Cardiac muscle cell (in vitro differentiated cells and primary cell): Measurements from ENCODE around the gene PLIN5. TPM values are rescaled to one million over a fixed set of nuclear protein-coding genes. Genes with fewer than 3 reads are reported as not detected.
A peak's percentile ranks its signal among the peaks of the same experiment; 100 is the strongest.

ENCODE experiments used
- DNase-seq, 2 donors: peaks; one replicate each; pipeline versions ENCODE4 v3.0.0 to v3.0.0-alpha.2; 2010 to 2017; ENCODE audit warnings: low read depth in 1 of 2, low spot score in 1 of 2
- H3K27ac ChIP-seq: fragments of 200-600 bp; sonication (generic); 2 replicates; pipeline ENCODE4 v1.5.1; 2016
- H3K27me3 ChIP-seq: fragments of 200-600 bp; sonication (generic); 2 replicates; pipeline ENCODE4 v1.6.0; 2016; ENCODE audit warnings: control low read depth
- H3K36me3 ChIP-seq: fragments of 200-600 bp; sonication (generic); 2 replicates; pipeline ENCODE4 v1.5.1; 2016; ENCODE audit warnings: control low read depth
- H3K4me1 ChIP-seq: fragments of 200-600 bp; sonication (generic); 2 replicates; pipeline ENCODE4 v1.8.1; 2017; ENCODE audit warnings: low read depth, mild to moderate bottlenecking, mixed run types
- H3K4me3 ChIP-seq: fragments of 200-600 bp; sonication (generic); 2 replicates; pipeline ENCODE4 v1.5.1; 2016; ENCODE audit warnings: mild to moderate bottlenecking
- H3K9me3 ChIP-seq: fragments of 200-600 bp; sonication (generic); 2 replicates; pipeline ENCODE4 v1.5.1; 2017; ENCODE audit warnings: low read depth, mild to moderate bottlenecking, control low read depth
- CTCF ChIP-seq: IDR thresholded peaks from 2 replicates; pipeline ENCODE4 v1.5.1; 2012; ENCODE audit warnings: low read depth, mild to moderate bottlenecking, low read length
- polyA plus RNA-seq: library from polyadenylated mRNA; unstranded; fragments of >200 nt; fragmentation: Nextera tagmentation; extraction: Ambion mirVana; gene quantifications from 2 replicates; pipeline ENCODE4 v1.2.1, GENCODE V29; 2016
- total RNA-seq: library from RNA; depleted of rRNA; stranded (reverse); fragments of >200 nt; gene quantifications from 2 replicates; pipeline ENCODE4 v1.2.3, GENCODE V29; 2016

The PLIN5 gene
- total and polyA plus RNA-seq, 2 experiments from 2014 or later = 8.7 to 10.1 TPM

- H3K4me3 ChIP-seq = no peak overlapping the region
Observed at GRCh38 chr19:4508698-4509097, 26.3 kb downstream of the PLIN5 start.

DNA sequence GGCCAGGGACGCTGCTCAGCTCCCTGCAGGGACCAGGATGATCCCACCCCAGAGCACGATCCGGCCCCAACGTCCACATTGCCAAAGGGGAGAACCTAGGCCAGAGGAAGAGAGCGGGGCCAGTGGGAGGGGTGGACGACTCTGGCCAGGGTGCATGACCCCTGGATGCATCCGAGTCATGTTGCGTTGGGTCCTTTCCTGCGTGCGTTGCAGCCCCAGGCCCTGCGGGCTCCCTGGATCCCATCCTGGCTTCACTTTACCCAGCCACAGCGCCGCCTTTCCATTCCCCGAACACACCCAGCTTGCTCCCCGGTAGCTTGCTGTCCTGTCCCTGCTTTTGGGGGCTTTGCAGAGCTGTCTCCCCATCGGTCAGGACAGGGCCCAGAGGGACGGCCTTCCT is 27.2 kb downstream of the PLIN5 start:
- DNase-seq = no peak
- H3K9me3 ChIP-seq = no peaks in the 10 kb centered on the region
- H3K27ac ChIP-seq = no peak overlapping the region
- no peaks in the 10 kb centered on the region for H3K4me1 ChIP-seq
- H3K27me3 ChIP-seq = no peaks in the 10 kb centered on the region
- H3K36me3 ChIP-seq = peaks cover 3% of the 10 kb centered on the region
- no peak for TF ChIP-seq CTCF
- no peak overlapping the region for H3K4me3 ChIP-seq

More at GRCh38 chr19:4508698-4509097, 26.3 kb downstream of the PLIN5 start:
- Histone ChIP-seq H3K27ac (no peak overlapping the region), H3K36me3 (no peaks in the 10 kb centered on the region), H3K27me3 (no peaks in the 10 kb centered on the region), H3K9me3 (no peaks in the 10 kb centered on the region), H3K4me1 (no peaks in the 10 kb centered on the region)
- no peak for TF ChIP-seq CTCF
- DNase-seq = no peak

DNA sequence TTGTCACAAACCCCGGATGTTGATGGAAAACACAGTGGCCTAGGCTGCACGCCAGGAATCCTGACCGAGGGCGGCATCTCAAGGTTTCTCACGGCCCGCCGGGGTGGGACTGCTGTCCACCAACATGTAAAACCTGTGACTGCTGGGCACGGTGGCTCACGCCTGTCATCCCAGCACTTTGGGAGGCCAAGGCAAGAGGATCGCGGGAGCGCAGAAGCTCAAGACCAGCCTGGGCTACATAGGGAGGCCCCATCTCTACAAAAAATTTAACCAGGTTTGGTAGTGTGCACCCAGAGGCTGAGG is 27.9 kb downstream of the PLIN5 start:
- H3K4me1 ChIP-seq = no peaks in the 10 kb centered on the region
- H3K36me3 ChIP-seq = peaks cover 4% of the 10 kb centered on the region
- no peaks in the 10 kb centered on the region for H3K9me3 ChIP-seq
- no peak for TF ChIP-seq CTCF
- no peak overlapping the region for H3K27ac ChIP-seq
- H3K27me3 ChIP-seq = no peaks in the 10 kb centered on the region
- no peak overlapping the region for H3K4me3 ChIP-seq
- DNase-seq = no peak

DNA sequence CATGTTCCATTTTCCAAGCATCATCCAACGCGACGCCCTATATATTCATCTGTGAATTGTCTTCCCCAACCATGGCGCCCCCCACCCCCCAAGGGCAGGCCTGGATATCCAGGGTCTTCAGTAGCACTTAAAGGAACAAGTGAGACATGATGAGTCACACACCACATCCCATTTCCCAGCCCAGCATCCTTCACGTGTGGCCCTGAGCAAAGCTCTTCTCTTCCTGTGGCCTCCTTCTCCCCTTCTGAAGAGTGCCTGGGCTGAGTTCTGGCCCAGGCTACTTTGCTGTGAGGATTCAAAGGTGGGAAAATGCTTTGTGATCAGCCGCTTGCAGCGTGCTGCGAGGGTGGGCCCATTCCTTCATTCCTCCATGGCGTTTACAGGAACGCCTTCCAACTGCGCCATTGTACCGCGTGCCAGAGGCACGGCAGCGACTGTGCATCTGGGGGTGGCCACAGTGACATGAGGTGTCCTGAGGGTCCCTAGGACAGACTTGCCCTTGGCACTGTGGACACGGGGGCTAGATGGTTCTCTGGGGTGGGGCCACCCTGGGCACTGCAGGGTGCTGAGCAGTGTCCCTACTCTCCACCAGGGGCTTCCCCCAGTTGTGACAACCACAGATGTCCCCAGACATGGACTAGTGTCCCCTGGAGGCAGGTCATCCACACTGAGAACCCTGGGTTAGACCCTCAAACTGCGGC is 28.4 kb downstream of the PLIN5 start:
- Histone ChIP-seq H3K9me3 (no peaks in the 10 kb centered on the region), H3K36me3 (peaks cover 4% of the 10 kb centered on the region), H3K4me3 (no peak overlapping the region), H3K27ac (no peak overlapping the region), H3K4me1 (no peaks in the 10 kb centered on the region), H3K27me3 (no peaks in the 10 kb centered on the region)
- TF ChIP-seq CTCF = no peak
- peak in 1 of 2 donors; percentile 47 for DNase-seq

DNA sequence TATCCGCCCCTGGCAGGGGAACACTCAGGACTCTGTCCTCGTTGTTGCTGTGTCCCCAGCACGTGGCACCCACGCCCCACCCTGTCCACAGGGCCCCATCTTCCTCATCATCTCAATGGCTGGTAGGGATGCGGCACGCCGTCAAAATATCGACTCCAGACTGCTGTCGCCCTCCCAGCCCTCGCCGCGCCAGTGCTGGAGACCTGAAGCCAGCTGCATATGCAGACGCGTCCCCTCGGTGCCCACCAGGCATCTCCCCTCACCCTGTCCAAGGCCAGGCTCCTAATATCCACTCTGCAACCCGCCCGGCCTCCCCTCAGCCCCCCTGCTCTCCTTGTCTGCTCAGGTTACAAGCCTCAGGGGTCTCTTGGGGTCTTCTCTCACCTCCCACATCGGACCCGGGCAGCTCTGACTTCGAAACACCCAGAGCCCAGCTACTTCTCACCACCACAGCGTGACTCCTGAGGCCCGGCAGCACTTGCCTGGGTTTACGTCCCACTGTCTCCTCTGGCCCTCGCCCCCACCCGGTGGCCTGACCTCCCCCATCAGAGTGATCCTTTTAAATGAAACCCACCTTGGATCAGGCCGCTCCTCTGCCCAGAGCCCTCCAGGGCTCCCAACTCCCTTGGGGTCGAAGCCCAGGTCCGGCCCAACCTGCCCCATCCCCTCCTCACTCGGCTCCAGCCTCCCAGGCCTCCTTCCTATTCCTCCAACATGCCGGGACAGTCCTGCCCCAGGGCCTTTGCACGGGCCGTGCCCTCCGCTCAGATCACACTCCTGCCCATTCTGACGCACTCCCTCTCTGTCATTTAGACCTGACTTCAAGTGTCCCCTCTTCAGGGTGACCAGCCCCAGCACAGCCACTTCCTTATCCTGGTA is 29.2 kb downstream of the PLIN5 start:
- Histone ChIP-seq H3K27ac (no peak overlapping the region), H3K9me3 (no peaks in the 10 kb centered on the region), H3K4me1 (no peaks in the 10 kb centered on the region), H3K4me3 (no peak overlapping the region), H3K36me3 (peaks cover 4% of the 10 kb centered on the region), H3K27me3 (no peaks in the 10 kb centered on the region)
- DNase-seq = no peak
- no peak for TF ChIP-seq CTCF
